Smooth muscle cell (in vitro differentiated cells): ENCODE measurements around the gene NATD1. TPM values are rescaled to one million over a fixed set of nuclear protein-coding genes. Genes with fewer than 3 reads are reported as not detected.

Experiments
- DNase-seq: peaks from one replicate; lab custom pipeline; 2025; ENCODE audit not compliant: unreplicated experiment; lab: John Stamatoyannopoulos, UW
- H2AFZ ChIP-seq: fragments of 200-600 bp; sonication (generic); 2 replicates; pipeline ENCODE4 v1.6.0; 2016; ENCODE audit warnings: antibody characterized with exemption, low read depth, mild to moderate bottlenecking
- H3F3A ChIP-seq: fragments of 200-600 bp; sonication (generic); 2 replicates; pipeline ENCODE4 v1.6.0; 2017; ENCODE audit warnings: antibody characterized with exemption, low read depth
- H3K27ac ChIP-seq: fragments of 200-600 bp; sonication (generic); 2 replicates; pipeline ENCODE4 v1.5.1; 2016; ENCODE audit warnings: low read depth, mild to moderate bottlenecking
- H3K27me3 ChIP-seq: fragments of 200-600 bp; sonication (generic); 2 replicates; pipeline ENCODE4 v1.6.1; 2016; ENCODE audit warnings: low read depth, mild to moderate bottlenecking
- H3K36me3 ChIP-seq: fragments of 200-600 bp; sonication (generic); 2 replicates; pipeline ENCODE4 v1.5.1; 2016; ENCODE audit warnings: low read depth
- H3K4me1 ChIP-seq: fragments of 200-600 bp; sonication (generic); 2 replicates; pipeline ENCODE4 v1.5.1; 2016; ENCODE audit warnings: low read depth
- H3K4me2 ChIP-seq: fragments of 200-600 bp; sonication (generic); 2 replicates; pipeline ENCODE4 v1.6.0; 2016; ENCODE audit warnings: mild to moderate bottlenecking
- H3K4me3 ChIP-seq: fragments of 200-600 bp; sonication (generic); 2 replicates; pipeline ENCODE4 v1.5.1; 2016; ENCODE audit warnings: mild to moderate bottlenecking
- H3K79me2 ChIP-seq: fragments of 200-600 bp; sonication (generic); 2 replicates; pipeline ENCODE4 v1.6.0; 2016; ENCODE audit warnings: low read depth, mild to moderate bottlenecking
- H3K9ac ChIP-seq: fragments of 200-600 bp; sonication (generic); 2 replicates; pipeline ENCODE4 v1.6.0; 2016; ENCODE audit warnings: low read depth
- H3K9me3 ChIP-seq: fragments of 200-600 bp; sonication (generic); replicated peaks from 2 replicates; pipeline ENCODE4 v1.5.1; 2016; ENCODE audit warnings: low read depth
- H4K20me1 ChIP-seq: fragments of 200-600 bp; sonication (generic); 2 replicates; pipeline ENCODE4 v1.6.0; 2016; ENCODE audit warnings: low read depth
- WGBS: methylation state at CpG from one replicate; pipeline ENCODE4 v1.1.7; 2016; ENCODE audit warnings: low lambda C conversion rate; 5-methylcytosine and 5-hydroxymethylcytosine counted together
- polyA plus RNA-seq: library from polyadenylated mRNA; unstranded; fragments of >200 nt; fragmentation: Nextera tagmentation; extraction: Ambion mirVana; gene quantifications from 2 replicates; pipeline ENCODE4 v1.2.1, GENCODE V29; 2016
- total RNA-seq: library from RNA; depleted of rRNA; stranded (reverse); fragments of >200 nt; gene quantifications from 2 replicates; pipeline ENCODE4 v1.2.3, GENCODE V29; 2014
- TF ChIP-seq, protein P1 (sequence below): fragments of 200-600 bp; sonication (generic); IDR thresholded peaks from 2 replicates; pipeline ENCODE4 v1.5.1; 2017; ENCODE audit warnings: borderline replicate concordance, mild to moderate bottlenecking, antibody characterized with exemption; ENCODE audit not compliant: insufficient read depth, poor library complexity, severe bottlenecking

NATD1 gene
- total and polyA plus RNA-seq, 2 experiments from 2014 or later: 2.2 to 2.7 TPM

DNA sequence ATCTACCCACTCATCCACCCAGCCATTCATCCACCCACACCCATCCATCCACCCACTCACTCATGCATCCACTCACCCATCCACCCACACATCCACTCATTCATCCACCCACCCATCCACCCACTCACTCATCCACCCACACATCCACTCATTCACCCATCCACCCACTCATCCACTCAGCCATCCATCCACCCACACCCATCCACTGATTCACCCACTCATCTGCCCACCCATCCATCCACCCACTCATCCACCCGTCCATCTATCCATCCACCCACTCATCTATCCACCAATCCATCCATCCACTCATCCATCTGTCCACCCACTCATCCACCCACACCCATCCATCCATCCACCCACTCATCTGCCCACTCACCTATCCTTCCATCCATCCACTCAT lies 17.3 kb downstream of the NATD1 start:
- no peaks in the 10 kb centered on the region for H3F3A ChIP-seq
- H3K27ac ChIP-seq: no peak overlapping the region
- H3K9ac ChIP-seq: no peak overlapping the region
- WGBS: 89% methylated on average over 1 of the region's 1 CpG
- no peaks in the 10 kb centered on the region for H3K79me2 ChIP-seq
- no peaks in the 10 kb centered on the region for H3K9me3 ChIP-seq
- H4K20me1 ChIP-seq: peaks cover 2% of the 10 kb centered on the region
- no peak overlapping the region for H3K4me2 ChIP-seq
- DNase-seq: no peak
- TF ChIP-seq, protein P1, sequence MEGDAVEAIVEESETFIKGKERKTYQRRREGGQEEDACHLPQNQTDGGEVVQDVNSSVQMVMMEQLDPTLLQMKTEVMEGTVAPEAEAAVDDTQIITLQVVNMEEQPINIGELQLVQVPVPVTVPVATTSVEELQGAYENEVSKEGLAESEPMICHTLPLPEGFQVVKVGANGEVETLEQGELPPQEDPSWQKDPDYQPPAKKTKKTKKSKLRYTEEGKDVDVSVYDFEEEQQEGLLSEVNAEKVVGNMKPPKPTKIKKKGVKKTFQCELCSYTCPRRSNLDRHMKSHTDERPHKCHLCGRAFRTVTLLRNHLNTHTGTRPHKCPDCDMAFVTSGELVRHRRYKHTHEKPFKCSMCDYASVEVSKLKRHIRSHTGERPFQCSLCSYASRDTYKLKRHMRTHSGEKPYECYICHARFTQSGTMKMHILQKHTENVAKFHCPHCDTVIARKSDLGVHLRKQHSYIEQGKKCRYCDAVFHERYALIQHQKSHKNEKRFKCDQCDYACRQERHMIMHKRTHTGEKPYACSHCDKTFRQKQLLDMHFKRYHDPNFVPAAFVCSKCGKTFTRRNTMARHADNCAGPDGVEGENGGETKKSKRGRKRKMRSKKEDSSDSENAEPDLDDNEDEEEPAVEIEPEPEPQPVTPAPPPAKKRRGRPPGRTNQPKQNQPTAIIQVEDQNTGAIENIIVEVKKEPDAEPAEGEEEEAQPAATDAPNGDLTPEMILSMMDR: no peak
- H2AFZ ChIP-seq: no peak overlapping the region
- no peaks in the 10 kb centered on the region for H3K36me3 ChIP-seq
- no peaks in the 10 kb centered on the region for H3K4me1 ChIP-seq
- H3K27me3 ChIP-seq: no peaks in the 10 kb centered on the region
- no peak overlapping the region for H3K4me3 ChIP-seq

DNA sequence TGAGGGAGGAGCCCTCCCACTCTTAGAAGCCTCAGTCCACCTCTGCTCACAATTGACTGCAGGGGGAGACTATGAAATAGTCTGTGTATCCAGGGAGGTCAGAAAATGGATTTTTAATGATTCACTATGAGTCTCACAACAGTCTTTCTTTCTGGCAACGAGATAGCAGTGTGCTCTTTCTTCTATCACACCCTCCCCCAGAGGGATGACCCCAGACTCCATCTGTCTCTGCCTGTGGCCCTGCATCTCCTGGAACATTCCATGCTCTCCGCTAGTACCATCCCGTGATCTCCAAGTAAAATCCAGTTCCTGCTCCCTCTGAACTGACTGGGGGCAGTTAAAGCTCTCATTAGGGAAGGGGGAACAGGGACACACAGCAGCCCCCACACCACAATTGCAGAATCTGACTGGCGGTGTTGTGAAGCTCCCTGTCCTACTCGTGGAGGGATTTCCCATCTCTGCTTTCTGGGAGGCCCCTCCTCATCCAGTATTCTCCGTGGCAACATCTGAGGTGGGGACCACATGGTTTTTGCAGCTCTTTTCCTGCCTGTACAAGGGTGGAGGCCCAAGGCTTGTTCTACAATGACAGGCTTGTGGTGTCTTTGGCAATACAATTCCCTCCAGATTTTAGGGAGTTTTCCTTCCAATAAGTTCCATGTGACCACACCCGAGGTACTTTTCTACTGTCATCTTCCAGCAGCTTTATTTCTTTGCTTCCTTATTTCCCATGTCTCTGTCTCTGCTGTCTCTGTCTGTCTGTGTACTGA lies 19.4 kb downstream of the NATD1 start:
- TF ChIP-seq, protein P1: no peak
- Histone ChIP-seq H3K4me1 (no peaks in the 10 kb centered on the region), H2AFZ (no peak overlapping the region), H3K9ac (no peak overlapping the region), H3K27me3 (no peaks in the 10 kb centered on the region), H3K4me3 (no peak overlapping the region), H3F3A (no peaks in the 10 kb centered on the region), H3K27ac (no peak overlapping the region), H4K20me1 (no peaks in the 10 kb centered on the region), H3K9me3 (no peaks in the 10 kb centered on the region), H3K79me2 (no peaks in the 10 kb centered on the region), H3K36me3 (no peaks in the 10 kb centered on the region), H3K4me2 (no peak overlapping the region)
- 87% methylated on average over 7 of the region's 7 CpGs for WGBS
- no peak for DNase-seq

DNA sequence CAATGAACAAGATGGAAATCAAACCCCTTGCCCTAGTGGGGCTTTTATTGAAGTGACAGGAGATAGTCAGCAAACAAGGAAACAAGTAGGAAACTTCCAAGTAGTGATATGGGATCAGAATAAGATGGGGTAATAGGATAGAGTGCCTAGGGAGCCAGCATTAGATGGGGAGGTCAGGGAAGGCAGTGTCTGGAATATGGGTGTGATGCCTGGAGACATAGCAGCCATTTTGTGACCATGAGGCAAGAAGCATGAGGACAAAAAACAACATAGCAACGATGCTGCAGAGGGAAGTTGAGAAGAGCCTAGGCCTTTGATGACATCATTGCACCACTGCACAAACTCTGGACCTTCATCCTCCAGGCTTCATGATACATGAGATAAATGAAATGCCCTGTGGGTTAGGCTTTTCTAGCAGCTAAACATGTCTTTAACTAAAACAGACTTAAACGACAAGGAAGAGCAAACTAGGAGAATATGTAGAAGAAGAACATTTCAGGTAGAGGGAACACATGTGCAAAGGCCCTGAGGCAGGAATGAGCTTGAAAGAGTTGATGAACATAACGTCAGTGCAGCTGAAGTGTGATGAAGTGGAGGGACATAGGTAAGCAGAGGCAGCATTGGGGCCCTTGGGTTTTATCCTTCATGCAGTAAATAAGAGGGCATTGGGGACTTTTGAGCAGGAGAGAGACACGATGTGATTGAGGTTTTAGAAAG lies 21.0 kb downstream of the NATD1 start:
- Histone ChIP-seq H3K4me2 (no peak overlapping the region), H2AFZ (no peak overlapping the region), H3F3A (no peaks in the 10 kb centered on the region), H3K9ac (no peak overlapping the region), H3K4me3 (no peak overlapping the region), H3K4me1 (no peaks in the 10 kb centered on the region), H3K27ac (no peak overlapping the region), H3K36me3 (no peaks in the 10 kb centered on the region), H3K9me3 (no peaks in the 10 kb centered on the region), H3K27me3 (no peaks in the 10 kb centered on the region), H4K20me1 (no peaks in the 10 kb centered on the region), H3K79me2 (no peaks in the 10 kb centered on the region)
- DNase-seq: no peak
- TF ChIP-seq, protein P1: no peak
- WGBS: 96% methylated on average over 4 of the region's 4 CpGs
